GM18951 (cell line): Measurements from ENCODE around the gene BLM.
"Not testable (repeated sequence)": the region's sequence is repeated elsewhere in the genome, so short reads cannot be mapped to it uniquely, and the experiment has no call there.

Experiments
- POLR2A ChIP-seq: IDR thresholded peaks from 4 replicates; pipeline ENCODE4 v1.6.1; 2011; ENCODE audit warnings: mild to moderate bottlenecking; ENCODE audit not compliant: insufficient read length, insufficient read depth; ENCODE audit errors: extremely low read depth
- in situ Hi-C: fragments of 300-500 bp; cut with MboI; formaldehyde crosslinking; loops from one replicate; pipeline ENCODE4 v1.12.0; 2022; ENCODE audit warnings: low sequenced_read_pairs, mixed read lengths, inconsistent platforms; ENCODE audit not compliant: unreplicated experiment

BLM gene

GRCh38 chr15:90684281-90684680 lies 32.9 kb upstream of the BLM start:
- in situ Hi-C loops = no loop called here
- no peak for TF ChIP-seq POLR2A

- in situ Hi-C loops = no loop called here
- TF ChIP-seq POLR2A = no peak
Measured at GRCh38 chr15:90685591-90686434, 31.3 kb upstream of the BLM start.

- TF ChIP-seq POLR2A = no peak
- in situ Hi-C loops = no loop called here
Measured at GRCh38 chr15:90686435-90687218, 30.5 kb upstream of the BLM start.

GRCh38 chr15:90689326-90689961 lies 27.7 kb upstream of the BLM start:
- in situ Hi-C loops = not testable (repeated sequence)

- TF ChIP-seq POLR2A = no peak
- in situ Hi-C loops = loop anchor here (5.0 kb wide), 1 partner anchor 43 kb away; no protein-coding TSS in a partner anchor
Measured at GRCh38 chr15:90690585-90690984, 26.6 kb upstream of the BLM start.

- TF ChIP-seq POLR2A = no peak
- in situ Hi-C loops = loop anchor here (5.0 kb wide), 1 partner anchor 44 kb away; no protein-coding TSS in a partner anchor
Measured at GRCh38 chr15:90691369-90691768, 25.8 kb upstream of the BLM start.

- no peak for TF ChIP-seq POLR2A
- in situ Hi-C loops = loop anchor here (5.0 kb wide), 1 partner anchor 45 kb away; no protein-coding TSS in a partner anchor
Measured at GRCh38 chr15:90691982-90692773, 25.0 kb upstream of the BLM start.

GRCh38 chr15:90694987-90695386 lies 22.2 kb upstream of the BLM start:
- in situ Hi-C loops = loop anchor here (5.0 kb wide), 1 partner anchor 48 kb away; no protein-coding TSS in a partner anchor
- TF ChIP-seq POLR2A = no peak

GRCh38 chr15:90697175-90697574 lies 20.0 kb upstream of the BLM start:
- TF ChIP-seq POLR2A = no peak
- in situ Hi-C loops = no loop called here

GRCh38 chr15:90698629-90699028 lies 18.5 kb upstream of the BLM start:
- in situ Hi-C loops = no loop called here
- TF ChIP-seq POLR2A = no peak

GRCh38 chr15:90701048-90701447 lies 16.1 kb upstream of the BLM start:
- in situ Hi-C loops = no loop called here
- TF ChIP-seq POLR2A = no peak

GRCh38 chr15:90701880-90702630 lies 15.1 kb upstream of the BLM start:
- in situ Hi-C loops = no loop called here
- TF ChIP-seq POLR2A = no peak

- TF ChIP-seq POLR2A = no peak
- in situ Hi-C loops = no loop called here
Measured at GRCh38 chr15:90703455-90703854, 13.7 kb upstream of the BLM start.
